GM18867 (cell line): Measurements from ENCODE around the gene SERPINB4.
"Not testable (repeated sequence)": the region's sequence is repeated elsewhere in the genome, so short reads cannot be mapped to it uniquely, and the experiment has no call there.

Source experiments
- ATAC-seq: cut with Tn5 transposase; IDR thresholded peaks from one replicate; pipeline ENCODE4 v1.9.1; 2021; ENCODE audit warnings: mild to moderate bottlenecking, moderate library complexity; ENCODE audit not compliant: unreplicated experiment

SERPINB4 gene

GRCh38 chr18:63644142-63644541 lies at the start of gene SERPINB4:
SERPINB4 (minus strand) TSS chr18:63644256; CDS start chr18:63643577, 679 bp downstream.
- ATAC-seq, result not testable (repeated sequence)

- no peak for ATAC-seq
Measured at GRCh38 chr18:63689064-63689463, 45.0 kb upstream of the SERPINB4 start.

GRCh38 chr18:63686871-63687270 lies 42.8 kb upstream of the SERPINB4 start:
- ATAC-seq, result no peak

GRCh38 chr18:63684718-63685117 lies 40.7 kb upstream of the SERPINB4 start:
- ATAC-seq, result no peak

- ATAC-seq, result no peak
Measured at GRCh38 chr18:63683890-63684289, 39.8 kb upstream of the SERPINB4 start.

- ATAC-seq, result no peak
Measured at GRCh38 chr18:63683152-63683551, 39.1 kb upstream of the SERPINB4 start.

GRCh38 chr18:63681449-63682340 lies 37.6 kb upstream of the SERPINB4 start:
- ATAC-seq, result no peak

GRCh38 chr18:63679820-63680606 lies 36.0 kb upstream of the SERPINB4 start:
- ATAC-seq, result no peak

GRCh38 chr18:63677500-63678225 lies 33.6 kb upstream of the SERPINB4 start:
- ATAC-seq, result no peak

GRCh38 chr18:63676526-63677323 lies 32.7 kb upstream of the SERPINB4 start:
- peak; percentile 91 for ATAC-seq

- ATAC-seq, result no peak
Measured at GRCh38 chr18:63664571-63664970, 20.5 kb upstream of the SERPINB4 start.

- not testable (repeated sequence) for ATAC-seq
Measured at GRCh38 chr18:63661750-63662149, 17.7 kb upstream of the SERPINB4 start, which contains the start of gene SERPINB3. SERPINB3 (minus strand) TSS chr18:63661893; CDS start chr18:63661216, 677 bp downstream.

- ATAC-seq, result not testable (repeated sequence)
Measured at GRCh38 chr18:63658920-63659319, 14.9 kb upstream of the SERPINB4 start.

- ATAC-seq, result not testable (repeated sequence)
Measured at GRCh38 chr18:63650271-63650670, 6.2 kb upstream of the SERPINB4 start.

GRCh38 chr18:63648241-63648640 lies 4.2 kb upstream of the SERPINB4 start:
- ATAC-seq, result no peak

GRCh38 chr18:63646936-63647335 lies 2.9 kb upstream of the SERPINB4 start:
- no peak for ATAC-seq

GRCh38 chr18:63644694-63645093 lies 638 bp upstream of the SERPINB4 start:
- ATAC-seq, result not testable (repeated sequence)

GRCh38 chr18:63642668-63643356 lies 1.2 kb downstream of the SERPINB4 start:
- ATAC-seq, result not testable (repeated sequence)

GRCh38 chr18:63641157-63641680 lies 2.8 kb downstream of the SERPINB4 start:
- ATAC-seq, result not testable (repeated sequence)
